ENCODE results near the gene SUMO3. TPM values are rescaled to one million over a fixed set of nuclear protein-coding genes. Genes with fewer than 3 reads are reported as not detected.
A peak's percentile ranks its signal among the peaks of the same experiment; 100 is the strongest.

SUMO3 gene
- total and polyA plus RNA-seq, 2 of the 13 experiments (the other 11 are each of a cell fraction or from before 2014, with no cell fraction given) = 51.4 to 92.4 TPM

DNA sequence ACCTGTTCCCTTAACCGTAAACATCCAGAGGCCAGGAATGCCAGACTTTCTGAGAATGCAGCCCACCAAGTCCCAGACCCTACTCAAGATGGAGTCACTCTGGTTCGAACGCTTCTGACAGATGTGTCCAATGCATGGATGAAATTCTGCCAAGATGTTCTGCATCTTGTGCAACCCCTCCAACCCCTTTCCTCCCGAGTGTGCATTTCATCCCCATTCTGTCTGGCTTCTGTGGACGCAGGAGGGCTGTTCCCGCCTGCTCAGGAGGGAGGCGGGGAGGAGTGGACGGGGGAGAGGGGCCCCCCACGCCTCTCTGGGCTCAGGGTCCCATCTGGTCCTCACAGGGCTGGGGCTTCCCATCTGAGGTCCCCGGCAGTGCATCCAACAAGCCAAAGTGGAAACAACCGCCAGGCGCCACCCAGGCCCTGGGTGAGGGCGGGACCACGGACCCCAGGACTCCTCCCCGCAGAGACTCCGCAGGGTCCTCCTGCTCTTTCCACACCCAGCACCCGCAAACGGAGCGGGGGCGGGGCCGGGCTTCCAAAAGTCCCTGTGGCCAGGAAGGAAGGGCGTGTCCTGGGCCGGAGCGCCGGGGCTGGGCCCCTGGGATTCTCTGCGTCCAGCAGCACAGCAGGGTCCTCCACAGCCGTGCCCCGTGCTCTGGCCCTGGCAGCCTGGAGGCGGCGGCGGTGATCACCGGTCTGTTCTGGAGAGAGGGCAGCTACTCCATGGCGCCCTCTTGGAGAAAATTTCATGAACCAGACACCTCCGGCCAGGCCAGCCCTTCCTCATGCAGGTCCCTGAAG lies 27.8 kb upstream of the SUMO3 start (continued):
- TF ChIP-seq, protein P1, sequence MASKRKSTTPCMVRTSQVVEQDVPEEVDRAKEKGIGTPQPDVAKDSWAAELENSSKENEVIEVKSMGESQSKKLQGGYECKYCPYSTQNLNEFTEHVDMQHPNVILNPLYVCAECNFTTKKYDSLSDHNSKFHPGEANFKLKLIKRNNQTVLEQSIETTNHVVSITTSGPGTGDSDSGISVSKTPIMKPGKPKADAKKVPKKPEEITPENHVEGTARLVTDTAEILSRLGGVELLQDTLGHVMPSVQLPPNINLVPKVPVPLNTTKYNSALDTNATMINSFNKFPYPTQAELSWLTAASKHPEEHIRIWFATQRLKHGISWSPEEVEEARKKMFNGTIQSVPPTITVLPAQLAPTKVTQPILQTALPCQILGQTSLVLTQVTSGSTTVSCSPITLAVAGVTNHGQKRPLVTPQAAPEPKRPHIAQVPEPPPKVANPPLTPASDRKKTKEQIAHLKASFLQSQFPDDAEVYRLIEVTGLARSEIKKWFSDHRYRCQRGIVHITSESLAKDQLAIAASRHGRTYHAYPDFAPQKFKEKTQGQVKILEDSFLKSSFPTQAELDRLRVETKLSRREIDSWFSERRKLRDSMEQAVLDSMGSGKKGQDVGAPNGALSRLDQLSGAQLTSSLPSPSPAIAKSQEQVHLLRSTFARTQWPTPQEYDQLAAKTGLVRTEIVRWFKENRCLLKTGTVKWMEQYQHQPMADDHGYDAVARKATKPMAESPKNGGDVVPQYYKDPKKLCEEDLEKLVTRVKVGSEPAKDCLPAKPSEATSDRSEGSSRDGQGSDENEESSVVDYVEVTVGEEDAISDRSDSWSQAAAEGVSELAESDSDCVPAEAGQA (IDR thresholded peaks at IDR 0.05; ENCODE audit: low read depth) = no peak
- TF ChIP-seq, protein P1 (CRISPR knock-in tag; IDR thresholded peaks at IDR 0.05; ENCODE audit: borderline replicate concordance) = 0 out of 2 replicates have a peak, but pooled peaks have one; percentile 45
- TF ChIP-seq ZNF775 (CRISPR knock-in tag; IDR thresholded peaks at IDR 0.05; ENCODE audit: borderline replicate concordance) = no peak
- peak; percentile 91 for TF ChIP-seq TAF15 (IDR thresholded peaks at IDR 0.05; ENCODE audit: low read depth, low read length, poor library complexity, severe bottlenecking)
- TF ChIP-seq TARDBP (CRISPR knock-in tag; IDR thresholded peaks at IDR 0.05) = 0 out of 2 replicates have a peak, but pooled peaks have one; percentile 48
- 0 out of 2 replicates have a peak, but pooled peaks have one; percentile 46 for TF ChIP-seq ZNF292 (CRISPR knock-in tag; IDR thresholded peaks at IDR 0.05; ENCODE audit: borderline replicate concordance, low read depth)
- TF ChIP-seq ZNF331 (CRISPR knock-in tag; IDR thresholded peaks at IDR 0.05) = 0 out of 2 replicates have a peak, but pooled peaks have one; percentile 30
- peak; percentile 30; the same call in 1 of the 2 replicates for TF ChIP-seq ELF3 (CRISPR knock-in tag; IDR thresholded peaks at IDR 0.05)
- TF ChIP-seq ISL2 (CRISPR knock-in tag; IDR thresholded peaks at IDR 0.05) = 0 out of 2 replicates have a peak, but pooled peaks have one; percentile 24
- TF ChIP-seq, protein P2, sequence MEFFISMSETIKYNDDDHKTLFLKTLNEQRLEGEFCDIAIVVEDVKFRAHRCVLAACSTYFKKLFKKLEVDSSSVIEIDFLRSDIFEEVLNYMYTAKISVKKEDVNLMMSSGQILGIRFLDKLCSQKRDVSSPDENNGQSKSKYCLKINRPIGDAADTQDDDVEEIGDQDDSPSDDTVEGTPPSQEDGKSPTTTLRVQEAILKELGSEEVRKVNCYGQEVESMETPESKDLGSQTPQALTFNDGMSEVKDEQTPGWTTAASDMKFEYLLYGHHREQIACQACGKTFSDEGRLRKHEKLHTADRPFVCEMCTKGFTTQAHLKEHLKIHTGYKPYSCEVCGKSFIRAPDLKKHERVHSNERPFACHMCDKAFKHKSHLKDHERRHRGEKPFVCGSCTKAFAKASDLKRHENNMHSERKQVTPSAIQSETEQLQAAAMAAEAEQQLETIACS (CRISPR knock-in tag; IDR thresholded peaks at IDR 0.05) = no peak
- peak; percentile 89; the same call in 1 of the 2 replicates for TF ChIP-seq ZC3H13 (CRISPR knock-in tag; IDR thresholded peaks at IDR 0.05)
- peak; percentile 47 for TF ChIP-seq MED1 (CRISPR knock-in tag; IDR thresholded peaks at IDR 0.05)
- TF ChIP-seq MYC (CRISPR knock-in tag; IDR thresholded peaks at IDR 0.05; ENCODE audit: borderline replicate concordance) = peak; percentile 55; the same call in 1 of the 2 replicates
- peak; percentile 21; the same call in 1 of the 2 replicates for TF ChIP-seq ZNF580 (CRISPR knock-in tag; IDR thresholded peaks at IDR 0.05; ENCODE audit: borderline replicate concordance, low read depth)
- TF ChIP-seq HMG20A (CRISPR knock-in tag; IDR thresholded peaks at IDR 0.05; ENCODE audit: borderline replicate concordance) = no peak
- TF ChIP-seq TEF (CRISPR knock-in tag; IDR thresholded peaks at IDR 0.05) = no peak
- no peak for TF ChIP-seq LRRFIP1 (CRISPR knock-in tag; conservative IDR thresholded peaks at IDR 0.05)
- TF ChIP-seq MAFF (IDR thresholded peaks at IDR 0.05; ENCODE audit: low read depth, low read length) = no peak
